Uterus (tissue), 2 donors: Measurements from ENCODE around the gene BCO1.

Experiments used
- CTCF ChIP-seq, 4 experiments: fragments of 200-600 bp in 2 of 4; fragments of 450-650 bp in 2 of 4; sonication (generic) in 2 of 4; IDR thresholded peaks; one replicate each; pipeline ENCODE4 v1.5.1; 2016 to 2019; ENCODE audit warnings: antibody characterized with exemption in 4 of 4, mild to moderate bottlenecking in 2 of 4, moderate library complexity in 1 of 4
- POLR2A ChIP-seq, 2 donors: fragments of 450-650 bp; IDR thresholded peaks; one replicate each; pipeline ENCODE4 v1.6.1; 2016; ENCODE audit warnings: antibody characterized with exemption in 2 of 2, mild to moderate bottlenecking in 1 of 2, moderate library complexity in 1 of 2

DNA sequence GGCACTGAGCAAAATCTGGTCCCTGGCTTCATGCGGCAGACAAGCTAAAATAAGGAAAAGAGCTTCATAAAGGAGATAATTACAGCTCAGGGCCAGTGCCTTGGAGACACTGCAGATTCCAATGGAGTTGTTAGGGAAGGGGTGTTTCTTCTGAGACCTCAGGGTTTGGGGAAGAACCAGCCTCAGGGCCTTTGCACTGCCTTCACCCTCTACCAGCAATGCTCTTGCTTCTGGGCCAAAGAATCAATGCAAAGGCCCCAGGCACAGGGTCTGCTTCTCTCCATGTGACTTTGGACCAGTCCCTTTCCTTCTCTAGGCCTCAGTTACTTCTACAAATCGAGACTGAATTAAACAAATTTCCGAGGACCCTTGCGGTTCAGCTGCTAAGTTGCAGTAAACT lies 40.0 kb downstream of the BCO1 start:
- TF ChIP-seq CTCF (IDR thresholded peaks at IDR 0.05) (no peak), POLR2A (IDR thresholded peaks at IDR 0.05) (no peak)
